ENCODE data around the gene LMTK2. TPM values are rescaled to one million over a fixed set of nuclear protein-coding genes. Genes with fewer than 3 reads are reported as not detected.

LMTK2 gene
- total and polyA plus RNA-seq, 3 donors from 2014 or later = 16.1 to 36.1 (median 35.5) TPM

- WGBS, 2 donors = 70 to 86% methylated on average over 8 to 16 of the region's 16 CpGs
- Histone ChIP-seq H3K27ac (no peak overlapping the region), H3K4me3 (no peak overlapping the region), H3K27me3 (no peaks in the 10 kb centered on the region), H3K9me3 (no peaks in the 10 kb centered on the region), H3K4me1 (no peaks in the 10 kb centered on the region), H3K36me3 (ENCODE audit: low read depth, missing control alignments) (no peaks in the 10 kb centered on the region)
- TF ChIP-seq CTCF (IDR thresholded peaks at IDR 0.05) (no peak), POLR2A (IDR thresholded peaks at IDR 0.05) (no peak)
- intact Hi-C loops (cut with DNase I; ENCODE audit: low total_unique reads) = no loop called here
- no peak for DNase-seq
Observed at GRCh38 chr7:98241674-98242241, 135.1 kb downstream of the LMTK2 start.

DNA sequence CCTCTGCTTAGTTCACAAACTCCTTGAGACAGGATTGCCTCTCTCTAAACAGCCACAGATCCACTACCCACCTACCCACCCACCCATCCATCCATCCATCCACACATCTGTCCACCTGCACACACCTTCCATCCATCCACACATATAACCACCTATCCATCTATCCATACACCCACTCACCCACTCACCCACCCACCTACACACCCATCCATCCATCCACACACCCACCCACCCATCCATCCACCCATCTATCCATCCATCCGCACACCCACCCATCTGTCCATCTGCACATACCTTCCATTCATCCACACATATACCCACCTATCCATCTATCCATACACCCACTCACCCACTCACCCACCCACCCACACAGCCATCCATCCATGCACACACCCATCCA lies 135.7 kb downstream of the LMTK2 start:
- no peaks in the 10 kb centered on the region for H3K36me3 ChIP-seq (ENCODE audit: low read depth, missing control alignments)

DNA sequence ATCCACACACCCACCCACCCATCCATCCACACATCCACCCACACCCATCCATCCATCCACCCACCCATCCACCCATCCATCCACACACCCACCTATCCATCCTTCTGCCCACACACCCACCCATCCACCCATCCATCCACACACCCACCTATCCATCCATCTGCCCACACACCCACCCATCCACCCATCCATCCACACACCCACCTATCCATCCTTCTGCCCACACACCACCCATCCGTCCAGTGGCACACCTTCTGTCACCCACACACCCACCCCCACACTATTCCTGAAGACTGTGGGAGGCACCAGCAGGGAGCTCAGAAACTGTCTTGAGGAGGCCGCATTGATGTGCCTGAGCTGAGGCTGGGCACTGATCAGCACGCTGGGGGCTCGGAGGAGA lies 136.3 kb downstream of the LMTK2 start:
- WGBS, 2 donors = 86 to 96% methylated on average over 4 of the region's 4 CpGs
- intact Hi-C loops (cut with DNase I; ENCODE audit: low total_unique reads) = no loop called here
- TF ChIP-seq CTCF (IDR thresholded peaks at IDR 0.05) = no peak
- TF ChIP-seq POLR2A (IDR thresholded peaks at IDR 0.05) = no peak
- H3K4me1 ChIP-seq = no peaks in the 10 kb centered on the region
- no peak overlapping the region for H3K27ac ChIP-seq
- H3K4me3 ChIP-seq = no peak overlapping the region
- H3K9me3 ChIP-seq = no peaks in the 10 kb centered on the region
- H3K36me3 ChIP-seq (ENCODE audit: low read depth, missing control alignments) = no peaks in the 10 kb centered on the region
- no peaks in the 10 kb centered on the region for H3K27me3 ChIP-seq
- DNase-seq = no peak

More for the DNA sequence above, 135.7 kb downstream of the LMTK2 start:
- intact Hi-C loops (cut with DNase I; ENCODE audit: low total_unique reads) = no loop called here
- TF ChIP-seq CTCF (IDR thresholded peaks at IDR 0.05) (no peak), POLR2A (IDR thresholded peaks at IDR 0.05) (no peak)
- Histone ChIP-seq H3K9me3 (no peaks in the 10 kb centered on the region), H3K4me1 (no peaks in the 10 kb centered on the region), H3K27me3 (no peaks in the 10 kb centered on the region), H3K27ac (no peak overlapping the region), H3K4me3 (no peak overlapping the region)
- WGBS, 2 donors = 85 to 89% methylated on average over 1 of the region's 1 CpG
- no peak for DNase-seq

DNA sequence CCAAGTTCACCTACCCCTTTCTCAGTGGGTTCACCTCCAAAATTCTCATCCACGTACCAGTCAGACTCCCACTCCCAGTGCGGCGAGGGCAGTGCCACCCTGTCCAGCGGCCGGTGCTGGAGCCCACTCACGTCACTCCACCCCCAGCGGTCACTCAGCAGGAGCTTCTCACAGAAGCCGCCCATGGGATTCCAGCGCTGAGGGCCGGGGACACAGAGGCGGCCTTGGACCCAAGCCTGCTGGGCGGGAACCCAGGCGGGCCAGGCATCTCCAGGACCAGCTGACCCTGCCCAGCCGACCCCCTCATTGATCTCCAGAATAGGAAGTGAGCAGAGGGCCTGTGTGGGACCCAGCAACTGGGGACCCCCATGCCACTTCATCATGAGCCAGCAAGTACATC lies 138.2 kb downstream of the LMTK2 start:
- intact Hi-C loops (cut with DNase I; ENCODE audit: low total_unique reads) = no loop called here

GRCh38 chr7:98248156-98248555 lies 141.5 kb downstream of the LMTK2 start:
- no peak for TF ChIP-seq CTCF (IDR thresholded peaks at IDR 0.05)
- TF ChIP-seq POLR2A (IDR thresholded peaks at IDR 0.05) = no peak
- Histone ChIP-seq H3K9me3 (no peaks in the 10 kb centered on the region), H3K27me3 (no peaks in the 10 kb centered on the region), H3K27ac (no peak overlapping the region), H3K4me3 (no peak overlapping the region), H3K4me1 (peaks cover 8% of the 10 kb centered on the region), H3K36me3 (ENCODE audit: low read depth, missing control alignments) (no peaks in the 10 kb centered on the region)
- intact Hi-C loops (cut with DNase I; ENCODE audit: low total_unique reads) = no loop called here
- 96 to 100% methylated on average over 10 to 12 of the region's 12 CpGs for WGBS, 2 donors
- no peak for DNase-seq

More for the DNA sequence above, 138.2 kb downstream of the LMTK2 start:
- Histone ChIP-seq H3K4me3 (no peak overlapping the region), H3K27ac (no peak overlapping the region), H3K4me1 (no peaks in the 10 kb centered on the region), H3K36me3 (ENCODE audit: low read depth, missing control alignments) (no peaks in the 10 kb centered on the region), H3K9me3 (no peaks in the 10 kb centered on the region), H3K27me3 (no peaks in the 10 kb centered on the region)
- 86 to 89% methylated on average over 1 to 10 of the region's 14 CpGs for WGBS, 2 donors
- DNase-seq = no peak
- no peak for TF ChIP-seq POLR2A (IDR thresholded peaks at IDR 0.05)
